COLO668 (cell line): ENCODE measurements around the gene EBF4.
"Not testable (repeated sequence)": the region's sequence is repeated elsewhere in the genome, so short reads cannot be mapped to it uniquely, and the experiment has no call there.

ENCODE experiments used
- DNase-seq: peaks from one replicate; lab custom pipeline; 2025; ENCODE audit not compliant: unreplicated experiment; lab: John Stamatoyannopoulos, UW

Gene EBF4

DNA sequence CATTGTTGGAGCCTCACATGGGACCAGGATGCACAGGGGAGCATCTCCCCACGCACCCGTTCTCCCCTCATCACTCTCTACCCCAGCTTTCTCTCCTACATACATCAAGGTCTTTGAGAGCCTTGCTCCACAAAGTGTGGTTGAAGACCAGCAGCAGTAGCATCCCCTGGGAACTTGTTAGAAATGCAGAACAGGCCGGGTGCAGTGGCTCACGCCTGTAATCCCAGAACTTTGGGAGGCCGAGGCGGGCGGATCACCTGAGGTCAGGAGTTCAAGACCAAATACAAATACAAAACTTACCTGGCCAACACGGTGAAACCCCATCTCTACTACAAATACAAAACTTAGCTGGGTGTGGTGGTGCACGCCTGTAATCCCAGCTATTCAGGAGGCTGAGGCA lies 115.3 kb downstream of the EBF4 start:
- not testable (repeated sequence) for DNase-seq

DNA sequence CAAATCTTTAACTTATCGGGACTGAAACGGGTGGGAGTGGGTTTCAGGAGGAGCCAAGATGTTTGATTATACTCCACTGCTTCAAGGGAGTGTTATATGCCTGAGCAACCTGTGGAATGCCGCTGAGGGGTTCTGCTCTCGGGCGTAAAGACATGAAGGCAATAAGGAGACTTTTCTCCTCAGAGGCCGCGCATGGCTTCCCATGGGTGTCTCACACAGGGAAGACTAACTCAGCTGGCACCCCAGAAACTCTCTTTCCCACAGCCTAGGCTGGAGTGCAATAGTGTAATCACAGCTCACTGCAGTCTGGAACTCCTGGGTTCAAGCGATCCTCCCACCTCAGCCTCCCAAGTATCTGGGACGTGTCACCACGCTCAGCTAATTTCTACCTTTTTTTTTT lies 117.1 kb downstream of the EBF4 start:
- no peak for DNase-seq
